ENCODE measurements around the gene FGFR1OP2. TPM values are rescaled to one million over a fixed set of nuclear protein-coding genes. Genes with fewer than 3 reads are reported as not detected.

The FGFR1OP2 gene
- total and polyA plus RNA-seq, 10 donors, result 27.2 to 142 (median 70.1) TPM

DNA sequence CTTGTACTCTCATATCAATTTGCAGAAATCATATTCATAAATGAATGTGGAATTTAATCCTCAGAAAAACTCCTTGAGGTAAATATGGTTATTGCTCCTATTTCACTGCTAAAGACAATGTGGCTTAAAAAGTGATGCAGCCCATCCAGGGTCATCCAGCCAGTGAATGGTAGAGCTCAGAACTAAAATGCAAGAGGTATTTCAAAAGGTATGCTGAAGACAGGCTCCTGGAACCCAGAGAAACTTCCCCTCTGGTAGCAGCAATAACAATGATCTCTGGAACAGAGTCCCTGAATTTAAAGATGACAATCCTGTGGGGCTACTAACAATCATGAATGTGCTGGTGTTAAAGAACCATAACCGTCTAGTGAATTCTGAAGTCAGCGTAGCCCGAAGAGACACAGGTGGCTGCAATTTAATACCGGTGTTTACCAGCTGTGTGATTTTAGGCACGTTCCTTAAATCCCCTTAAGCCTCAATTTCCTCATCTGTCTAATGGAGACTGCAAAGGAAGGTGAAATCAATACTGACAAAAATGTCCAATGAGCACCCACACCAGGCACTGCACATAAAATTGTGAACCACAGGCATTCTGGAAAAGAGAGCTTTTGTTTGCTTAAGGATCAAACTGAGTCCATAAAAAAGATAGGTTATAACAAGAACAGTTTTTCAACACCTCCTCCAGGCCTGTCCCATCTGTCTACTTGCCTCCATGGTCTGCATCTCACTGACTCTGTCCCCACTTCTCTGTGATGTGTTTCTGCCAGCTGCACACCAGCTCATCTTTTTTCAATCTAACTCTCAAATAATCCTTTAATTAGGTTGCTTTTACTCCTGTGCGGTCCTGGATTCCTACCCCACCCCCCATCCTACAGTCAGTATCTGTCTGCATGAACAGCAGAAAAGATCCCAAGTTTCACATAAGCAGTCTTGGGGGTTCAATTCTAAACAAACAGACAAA lies 65.4 kb downstream of the FGFR1OP2 start:
- Histone ChIP-seq H3K36me3 (peaks cover 0 to 26% (median 2%) of the 10 kb centered on the region in 6 donors), H3K9me3 (no peaks in the 10 kb centered on the region), H3K27ac (no peak overlapping the region), H3K4me1 (peaks cover 5 to 83% (median 32%) of the 10 kb centered on the region in 6 donors), H3K27me3 (replicated peaks in 1 of 7) (no peaks in the 10 kb centered on the region), H3K4me3 (no peak overlapping the region)
- intact Hi-C loops (cut with DNase I; ENCODE audit: low total_unique reads), result loop anchor here (10.0 kb wide), 1 partner anchor 49 kb away; no protein-coding TSS in a partner anchor
- WGBS, 5 donors, result 78 to 91% (median 83%) methylated on average over 6 of the region's 6 CpGs
- TF ChIP-seq POLR2A (IDR thresholded peaks at IDR 0.05), result no peak
- TF ChIP-seq, protein P1, sequence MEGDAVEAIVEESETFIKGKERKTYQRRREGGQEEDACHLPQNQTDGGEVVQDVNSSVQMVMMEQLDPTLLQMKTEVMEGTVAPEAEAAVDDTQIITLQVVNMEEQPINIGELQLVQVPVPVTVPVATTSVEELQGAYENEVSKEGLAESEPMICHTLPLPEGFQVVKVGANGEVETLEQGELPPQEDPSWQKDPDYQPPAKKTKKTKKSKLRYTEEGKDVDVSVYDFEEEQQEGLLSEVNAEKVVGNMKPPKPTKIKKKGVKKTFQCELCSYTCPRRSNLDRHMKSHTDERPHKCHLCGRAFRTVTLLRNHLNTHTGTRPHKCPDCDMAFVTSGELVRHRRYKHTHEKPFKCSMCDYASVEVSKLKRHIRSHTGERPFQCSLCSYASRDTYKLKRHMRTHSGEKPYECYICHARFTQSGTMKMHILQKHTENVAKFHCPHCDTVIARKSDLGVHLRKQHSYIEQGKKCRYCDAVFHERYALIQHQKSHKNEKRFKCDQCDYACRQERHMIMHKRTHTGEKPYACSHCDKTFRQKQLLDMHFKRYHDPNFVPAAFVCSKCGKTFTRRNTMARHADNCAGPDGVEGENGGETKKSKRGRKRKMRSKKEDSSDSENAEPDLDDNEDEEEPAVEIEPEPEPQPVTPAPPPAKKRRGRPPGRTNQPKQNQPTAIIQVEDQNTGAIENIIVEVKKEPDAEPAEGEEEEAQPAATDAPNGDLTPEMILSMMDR (IDR thresholded peaks at IDR 0.05 in 8 of 11, conservative IDR thresholded peaks at IDR 0.05 in 3 of 11), result no peak
- TF ChIP-seq POLR2AphosphoS5 (IDR thresholded peaks at IDR 0.05), result no peak
- no peak for DNase-seq

DNA sequence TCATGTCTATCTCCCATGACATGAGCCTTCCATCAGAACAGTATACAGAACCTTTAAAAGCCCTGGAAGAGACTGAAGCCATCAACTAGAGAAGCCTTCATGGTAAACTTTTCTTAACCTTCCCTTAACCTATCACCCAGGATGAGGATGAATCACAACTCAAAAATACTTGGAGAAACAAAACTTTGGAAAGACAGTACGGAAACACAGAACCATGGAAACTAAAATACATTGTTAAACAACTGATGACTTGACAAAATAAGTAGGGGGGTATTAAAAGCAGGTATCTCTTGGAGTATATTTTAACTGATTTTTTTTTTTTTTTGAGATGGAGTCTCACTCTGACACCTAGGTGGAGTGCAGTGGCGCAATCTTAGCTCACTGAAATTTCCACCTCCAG lies 67.2 kb downstream of the FGFR1OP2 start:
- no peaks in the 10 kb centered on the region for H3K27me3 ChIP-seq (replicated peaks in 1 of 7)
- intact Hi-C loops (cut with DNase I; ENCODE audit: low total_unique reads), result loop anchor here (10.0 kb wide), 1 partner anchor 51 kb away; no protein-coding TSS in a partner anchor
- H3K9me3 ChIP-seq, result no peaks in the 10 kb centered on the region
- DNase-seq, result no peak
- H3K27ac ChIP-seq, result no peak overlapping the region
- no peak for TF ChIP-seq POLR2A (IDR thresholded peaks at IDR 0.05)
- TF ChIP-seq, protein P1 (IDR thresholded peaks at IDR 0.05 in 8 of 11, conservative IDR thresholded peaks at IDR 0.05 in 3 of 11), result no peak
- peaks cover 0 to 10% (median 0%) of the 10 kb centered on the region in 6 donors for H3K36me3 ChIP-seq
- H3K4me3 ChIP-seq, result no peak overlapping the region
- peaks cover 5 to 98% (median 44%) of the 10 kb centered on the region in 6 donors for H3K4me1 ChIP-seq
- 90 to 99% (median 96%) methylated on average over 2 of the region's 2 CpGs for WGBS, 5 donors

DNA sequence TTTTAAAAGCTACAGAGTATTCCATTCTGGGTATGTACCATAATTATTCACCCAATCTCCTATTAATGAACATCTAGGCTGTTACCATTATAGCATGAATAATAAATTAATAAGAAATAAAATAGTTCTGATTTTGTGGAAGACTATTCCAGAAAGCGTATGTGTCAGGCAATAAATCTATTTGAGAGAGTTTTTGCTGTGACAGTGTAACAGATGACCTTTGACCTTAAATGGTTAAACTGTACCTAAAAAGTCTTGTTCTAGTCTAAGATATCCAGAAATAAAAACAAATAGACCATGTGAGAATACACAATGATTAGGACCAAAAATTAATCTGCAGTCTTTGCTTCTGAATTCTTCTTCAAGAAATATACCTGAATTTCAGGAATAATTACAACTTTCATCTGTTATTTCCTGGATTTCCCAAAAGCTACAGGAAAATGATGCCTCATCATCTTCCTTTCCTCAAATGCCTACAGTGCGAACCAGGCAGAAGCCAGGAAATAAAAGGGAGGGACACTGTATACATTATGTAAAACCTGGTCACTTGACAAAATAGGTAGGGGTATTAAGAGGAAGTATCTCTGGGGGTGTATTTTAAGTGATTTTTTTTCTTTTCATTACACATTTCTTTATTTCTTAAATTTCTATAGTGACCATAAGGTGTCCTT lies 68.7 kb downstream of the FGFR1OP2 start:
- H3K27ac ChIP-seq, result no peak overlapping the region
- DNase-seq, result no peak
- no peak overlapping the region for H3K4me3 ChIP-seq
- intact Hi-C loops (cut with DNase I; ENCODE audit: low total_unique reads), result loop anchor here (10.0 kb wide), 1 partner anchor 52 kb away; no protein-coding TSS in a partner anchor
- no peak for TF ChIP-seq POLR2AphosphoS5 (IDR thresholded peaks at IDR 0.05)
- no peak for TF ChIP-seq POLR2A (IDR thresholded peaks at IDR 0.05)
- TF ChIP-seq, protein P1 (IDR thresholded peaks at IDR 0.05 in 8 of 11, conservative IDR thresholded peaks at IDR 0.05 in 3 of 11), result no peak
- H3K36me3 ChIP-seq, result peaks cover 0 to 4% (median 0%) of the 10 kb centered on the region in 6 donors
- H3K27me3 ChIP-seq (replicated peaks in 1 of 7), result no peaks in the 10 kb centered on the region
- H3K4me1 ChIP-seq, result peaks cover 0 to 98% (median 43%) of the 10 kb centered on the region in 6 donors
- no peaks in the 10 kb centered on the region for H3K9me3 ChIP-seq
- 61 to 80% (median 72%) methylated on average over 2 of the region's 2 CpGs for WGBS, 5 donors

Data from spleen (tissue), 11 donors.